HepG2 (cell line): Measurements from ENCODE around the gene LDLRAD4. TPM values are rescaled to one million over a fixed set of nuclear protein-coding genes. Genes with fewer than 3 reads are reported as not detected.

Source experiments
- ATAC-seq: fragments of 200-7000 bp; cut with Tn5 transposase; 3 replicates; pipeline ENCODE4 v1.9.1; 2020; ENCODE audit warnings: mild to moderate bottlenecking, moderate library complexity
- BruUV-seq: library from RNA; stranded (reverse); fragments of 400-500 nt; replicated peaks from 2 replicates; lab custom pipeline; 2021; lab: Mats Ljungman, UMichigan
- CTCF ChIA-PET: fragments of 300-600 bp; formaldehyde crosslinking; extraction: SDS; loops from one replicate; lab custom pipeline; 2021; ENCODE audit warnings: low total read pairs, inconsistent platforms, low intra/inter-chr PET ratio; lab: Yijun Ruan, JAX
- POLR2A ChIA-PET: fragments of 350-600 bp; sonication (Branson Sonifier 250); formaldehyde crosslinking; loops from one replicate; lab custom pipeline; 2020; ENCODE audit warnings: antibody characterized with exemption, inconsistent platforms; lab: Yijun Ruan, JAX
- DNase-seq: peaks from one replicate; pipeline ENCODE4 v3.0.0-alpha.2; 2015; ENCODE audit warnings: low spot score
- FAIRE-seq: peaks from 3 replicates; lab custom pipeline; 2011; peaks lifted over from hg19 to GRCh38; lab: Jason Lieb, UNC
- H2AFZ ChIP-seq: one replicate; pipeline ENCODE4 v1.6.1; 2011; ENCODE audit warnings: low read length, inconsistent platforms
- H3K27ac ChIP-seq: fragments of 300-600 bp; 3 replicates; pipeline ENCODE4 v1.8.0; 2011; ENCODE audit warnings: mixed run types, mild to moderate bottlenecking, mixed read lengths, low read length, inconsistent platforms; ENCODE audit not compliant: insufficient read depth; ENCODE audit errors: extremely low read length
- H3K27me3 ChIP-seq, 2 experiments: fragments of 200-600 bp in 1 of 2; 2 replicates in 1 of 2; 3 replicates in 1 of 2; pipeline versions ENCODE4 v1.6.0 to v1.8.0; 2011; ENCODE audit warnings: low read length in 2 of 2, mild to moderate bottlenecking in 2 of 2, moderate library complexity in 2 of 2, inconsistent platforms in 1 of 2; ENCODE audit not compliant: insufficient read depth in 2 of 2, control insufficient read depth in 1 of 2
- H3K36me3 ChIP-seq, 2 experiments: fragments of 200-600 bp in 1 of 2; replicated peaks in 1 of 2; 2 replicates in 1 of 2; 3 replicates in 1 of 2; pipeline versions ENCODE4 v1.5.1 to v1.8.0; 2011; ENCODE audit warnings: low read length in 2 of 2, inconsistent platforms in 1 of 2; ENCODE audit not compliant: insufficient read depth in 2 of 2, control insufficient read depth in 1 of 2
- H3K4me1 ChIP-seq: 2 replicates; pipeline ENCODE4 v1.5.1; 2012; ENCODE audit warnings: low read length, inconsistent platforms; ENCODE audit not compliant: insufficient read depth
- H3K4me2 ChIP-seq: 2 replicates; pipeline ENCODE4 v1.6.0; 2011; ENCODE audit warnings: low read depth, low read length, inconsistent platforms
- H3K4me3 ChIP-seq, 3 experiments: fragments of 200-600 bp in 1 of 3; sonication (generic), shearing (Covaris generic) in 1 of 3; replicated peaks in 1 of 3; 2 replicates each; pipeline ENCODE4 v1.5.1; 2011 to 2016; ENCODE audit warnings: low read length in 3 of 3, inconsistent platforms in 2 of 3, low read depth in 2 of 3, mild to moderate bottlenecking in 2 of 3, control low read depth in 1 of 3, mixed read lengths in 1 of 3; ENCODE audit not compliant: insufficient read depth in 1 of 3
- H3K79me2 ChIP-seq: one replicate; pipeline ENCODE4 v1.6.1; 2011; ENCODE audit warnings: low read length, inconsistent platforms; ENCODE audit not compliant: insufficient read depth
- H3K9ac ChIP-seq: 2 replicates; pipeline ENCODE4 v1.6.0; 2011; ENCODE audit warnings: mild to moderate bottlenecking, low read depth, low read length, inconsistent platforms; ENCODE audit not compliant: insufficient read depth
- H3K9me3 ChIP-seq: 2 replicates; pipeline ENCODE4 v1.5.1; 2012; ENCODE audit warnings: mild to moderate bottlenecking, low read length
- H4K20me1 ChIP-seq: 2 replicates; pipeline ENCODE4 v1.6.0; 2011; ENCODE audit warnings: inconsistent platforms, mild to moderate bottlenecking, low read length, moderate library complexity; ENCODE audit not compliant: insufficient read depth
- TMF1 ChIP-seq: sonication (generic); formaldehyde crosslinking; IDR thresholded peaks from 2 replicates; pipeline ENCODE4 v1.8.1; 2022; ENCODE audit warnings: low read depth, missing genetic modification reagents
- ZNF775 ChIP-seq: sonication (generic); formaldehyde crosslinking; IDR thresholded peaks from 2 replicates; pipeline ENCODE4 v1.4.0; 2020; ENCODE audit warnings: missing genetic modification reagents, mild to moderate bottlenecking, moderate library complexity, borderline replicate concordance
- WGBS: methylation state at CpG from one replicate; pipeline ENCODE4 v1.1.6; 2017; ENCODE audit warnings: low lambda C conversion rate; 5-methylcytosine and 5-hydroxymethylcytosine counted together
- in situ Hi-C: cut with HindIII; loops from 2 replicates; pipeline ENCODE4 v1.10.0; 2017; ENCODE audit warnings: low pct_unique_long_range_greater_than_20kb; ENCODE audit not compliant: extremely low pct_ligation_motif_present
- intact Hi-C: fragments of 100-400 bp; cut with micrococcal nuclease; formaldehyde crosslinking; loops from one replicate; pipeline ENCODE4 v1.10.0; 2022; ENCODE audit not compliant: unreplicated experiment
- polyA plus RNA-seq, 8 experiments: library from polyadenylated mRNA; depleted of rRNA in 3 of 8; stranded (reverse) in 7 of 8; unstranded in 1 of 8; fragments of >200 nt; fragmentation: Illumina TruSeq in 4 of 8; extraction: Trizol in 4 of 8; gene quantifications; 2 replicates each; pipeline versions ENCODE4 v1.2.1 to v1.2.3, GENCODE V29; 2011 to 2016; ENCODE audit warnings: low read depth in 4 of 8, missing spikeins in 1 of 8, mixed read lengths in 1 of 8; ENCODE audit not compliant: insufficient read depth in 1 of 8
- total RNA-seq, 5 experiments: library from RNA; depleted of rRNA; stranded (reverse); fragments of >200 nt; fragmentation: Illumina TruSeq; extraction: Trizol; gene quantifications; 2 replicates each; pipeline ENCODE4 v1.2.3, GENCODE V29; 2016; ENCODE audit warnings: low read depth in 1 of 5
- TF ChIP-seq, protein P1 (sequence below): sonication (generic); formaldehyde crosslinking; IDR thresholded peaks from 2 replicates; pipeline ENCODE4 v1.8.0; 2022; ENCODE audit warnings: mild to moderate bottlenecking, missing genetic modification reagents, borderline replicate concordance
- TF ChIP-seq, protein P2 (sequence below): sonication (generic); formaldehyde crosslinking; IDR thresholded peaks from 2 replicates; pipeline ENCODE4 v1.5.1; 2020; ENCODE audit warnings: mild to moderate bottlenecking, moderate library complexity, missing genetic modification reagents

Gene LDLRAD4
- total and polyA plus RNA-seq, 2 of the 13 experiments (the other 11 are each of a cell fraction or from before 2014, with no cell fraction given) = 13.6 to 20.9 TPM

DNA sequence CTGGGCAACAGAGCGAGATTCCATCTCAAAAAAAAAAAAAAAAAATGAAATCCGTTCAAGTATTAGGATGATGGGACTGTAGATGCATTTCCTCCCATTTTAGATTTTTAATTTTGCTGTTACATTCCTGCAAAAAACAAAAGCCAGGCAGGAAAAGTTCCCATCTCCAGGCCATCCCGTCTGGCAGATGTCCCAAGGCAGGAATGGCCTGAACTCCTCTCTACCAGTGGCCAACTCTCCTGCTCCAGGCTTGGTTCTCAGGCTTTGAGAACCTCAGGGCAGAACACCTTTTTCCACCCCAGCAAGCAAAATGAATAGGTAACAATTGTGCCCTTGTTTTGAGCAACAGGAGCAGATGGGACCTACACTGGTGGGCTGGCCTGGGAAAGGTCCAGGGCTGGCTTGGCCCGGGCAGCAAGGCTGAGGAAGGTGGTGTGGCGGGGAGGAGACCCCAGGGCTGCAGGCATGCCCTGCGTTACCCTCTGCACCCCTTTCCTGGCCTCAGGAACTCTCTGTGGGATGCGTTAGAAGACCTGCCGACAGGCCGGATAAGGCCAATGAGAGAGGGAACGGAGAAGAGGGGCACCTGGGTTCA is 421.8 kb downstream of the LDLRAD4 start:
- DNase-seq = no peak
- Histone ChIP-seq H3K9me3 (no peaks in the 10 kb centered on the region), H3K36me3 (no peaks in the 10 kb centered on the region), H3K4me1 (no peaks in the 10 kb centered on the region), H3K9ac (no peak overlapping the region), H2AFZ (no peak overlapping the region), H3K4me2 (no peak overlapping the region), H4K20me1 (no peaks in the 10 kb centered on the region), H3K27me3 (no peaks in the 10 kb centered on the region; a peak in 1 of 5 replicates), H3K79me2 (no peaks in the 10 kb centered on the region), H3K4me3 (no peak overlapping the region), H3K27ac (no peak overlapping the region)
- TF ChIP-seq, protein P1, sequence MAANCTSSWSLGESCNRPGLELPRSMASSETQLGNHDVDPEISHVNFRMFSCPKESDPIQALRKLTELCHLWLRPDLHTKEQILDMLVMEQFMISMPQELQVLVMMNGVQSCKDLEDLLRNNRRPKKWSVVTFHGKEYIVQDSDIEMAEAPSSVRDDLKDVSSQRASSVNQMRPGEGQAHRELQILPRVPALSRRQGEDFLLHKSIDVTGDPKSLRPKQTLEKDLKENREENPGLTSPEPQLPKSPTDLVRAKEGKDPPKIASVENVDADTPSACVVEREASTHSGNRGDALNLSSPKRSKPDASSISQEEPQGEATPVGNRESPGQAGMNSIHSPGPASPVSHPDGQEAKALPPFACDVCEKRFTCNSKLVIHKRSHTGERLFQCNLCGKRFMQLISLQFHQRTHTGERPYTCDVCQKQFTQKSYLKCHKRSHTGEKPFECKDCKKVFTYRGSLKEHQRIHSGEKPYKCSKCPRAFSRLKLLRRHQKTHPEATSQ = no peak
- TF ChIP-seq TMF1 (CRISPR knock-in tag) = no peak
- TF ChIP-seq ZNF775 (CRISPR knock-in tag) = no peak
- POLR2A ChIA-PET = no interaction called here
- no peak for FAIRE-seq
- intact Hi-C loops (no loop called here), in situ Hi-C loops (loop anchor here (25.0 kb wide), 2 partner anchors 428 to 628 kb away; partner anchors contain the start of gene LDLRAD4)
- BruUV-seq = no TSS peak
- CTCF ChIA-PET = no interaction called here
- WGBS = 79% methylated on average over 10 of the region's 10 CpGs
- ATAC-seq = no peak

DNA sequence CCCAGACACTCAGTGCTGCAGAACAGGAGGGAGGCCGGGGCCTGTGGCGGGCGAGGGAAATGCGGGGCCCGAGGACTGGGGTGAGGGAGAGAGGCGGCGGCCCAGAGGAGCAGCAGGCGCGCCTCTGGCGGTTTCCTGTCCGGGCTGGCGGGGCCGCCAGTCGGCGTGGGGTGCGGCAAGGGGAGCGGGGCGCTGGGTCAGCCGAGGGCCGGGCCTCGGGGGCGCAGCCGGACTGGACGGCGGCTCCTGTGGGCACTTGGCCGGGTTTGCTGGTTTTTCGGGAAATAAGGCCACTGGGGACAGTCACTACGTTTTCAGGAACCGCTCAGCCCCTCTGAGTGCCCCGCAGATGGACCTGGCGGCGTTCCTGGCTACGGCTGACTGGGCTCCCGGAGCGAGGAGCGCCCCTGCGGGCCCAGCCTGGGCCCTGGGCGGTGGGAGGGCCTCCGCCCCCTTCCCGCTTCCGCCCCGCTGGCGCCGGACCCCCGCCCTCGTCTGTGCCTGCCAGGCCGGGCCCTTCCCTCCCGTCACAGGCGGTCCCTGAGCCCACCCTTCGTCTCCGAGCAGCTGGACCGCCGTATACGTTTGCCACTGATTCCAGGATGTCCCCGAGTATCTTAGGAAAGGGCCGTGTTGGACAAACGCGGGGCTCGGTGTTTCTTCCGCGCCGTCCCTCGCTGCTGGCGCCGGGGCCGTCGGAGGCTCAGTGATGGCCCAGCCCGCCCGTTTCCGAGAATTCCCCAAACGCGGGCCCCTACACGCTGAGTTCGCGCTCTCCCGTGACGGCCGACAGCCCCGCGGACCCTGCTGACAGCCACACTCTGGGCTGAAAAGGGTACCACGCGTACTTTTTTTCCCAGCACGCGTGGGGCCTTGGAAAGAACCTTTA is 423.2 kb downstream of the LDLRAD4 start:
- intact Hi-C loops (no loop called here), in situ Hi-C loops (loop anchor here (25.0 kb wide), 2 partner anchors 429 to 629 kb away; partner anchors contain the start of gene LDLRAD4)
- no peak overlapping the region for H3K9ac ChIP-seq
- no peak for FAIRE-seq
- no peak; the same call in 2 of the 3 replicates for ATAC-seq
- POLR2A ChIA-PET = no interaction called here
- DNase-seq = no peak
- no peak overlapping the region for H3K27ac ChIP-seq
- 96% methylated on average over 62 of the region's 84 CpGs for WGBS
- H3K27me3 ChIP-seq = no peaks in the 10 kb centered on the region
- H3K4me2 ChIP-seq = no peak overlapping the region
- CTCF ChIA-PET = no interaction called here
- BruUV-seq = no TSS peak
- no peak overlapping the region for H3K4me3 ChIP-seq
- H3K79me2 ChIP-seq = no peaks in the 10 kb centered on the region
- H4K20me1 ChIP-seq = no peaks in the 10 kb centered on the region
- H3K9me3 ChIP-seq = no peaks in the 10 kb centered on the region
- H3K4me1 ChIP-seq = no peaks in the 10 kb centered on the region
- TF ChIP-seq, protein P2, sequence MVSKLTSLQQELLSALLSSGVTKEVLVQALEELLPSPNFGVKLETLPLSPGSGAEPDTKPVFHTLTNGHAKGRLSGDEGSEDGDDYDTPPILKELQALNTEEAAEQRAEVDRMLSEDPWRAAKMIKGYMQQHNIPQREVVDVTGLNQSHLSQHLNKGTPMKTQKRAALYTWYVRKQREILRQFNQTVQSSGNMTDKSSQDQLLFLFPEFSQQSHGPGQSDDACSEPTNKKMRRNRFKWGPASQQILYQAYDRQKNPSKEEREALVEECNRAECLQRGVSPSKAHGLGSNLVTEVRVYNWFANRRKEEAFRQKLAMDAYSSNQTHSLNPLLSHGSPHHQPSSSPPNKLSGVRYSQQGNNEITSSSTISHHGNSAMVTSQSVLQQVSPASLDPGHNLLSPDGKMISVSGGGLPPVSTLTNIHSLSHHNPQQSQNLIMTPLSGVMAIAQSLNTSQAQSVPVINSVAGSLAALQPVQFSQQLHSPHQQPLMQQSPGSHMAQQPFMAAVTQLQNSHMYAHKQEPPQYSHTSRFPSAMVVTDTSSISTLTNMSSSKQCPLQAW (CRISPR knock-in tag) = no peak
- H2AFZ ChIP-seq = no peak overlapping the region
- no peaks in the 10 kb centered on the region for H3K36me3 ChIP-seq
